Erythroblast (primary cell): Measurements from ENCODE around the gene CCDC158.

Experiments
- GATA1 ChIP-seq: IDR thresholded peaks from 2 replicates; pipeline ENCODE4 v1.6.1; 2011; ENCODE audit warnings: low read depth, mild to moderate bottlenecking, control low read depth, low read length, moderate library complexity
- POLR2A ChIP-seq: IDR thresholded peaks from 2 replicates; pipeline ENCODE4 v1.6.1; 2011; ENCODE audit warnings: mild to moderate bottlenecking, low read length

GRCh38 chr4:76302826-76303438, 118.0 kb downstream of the CCDC158 start:
- no peak for TF ChIP-seq POLR2A
- TF ChIP-seq GATA1: no peak
